ENCODE measurements around the gene YPEL2.

DNA sequence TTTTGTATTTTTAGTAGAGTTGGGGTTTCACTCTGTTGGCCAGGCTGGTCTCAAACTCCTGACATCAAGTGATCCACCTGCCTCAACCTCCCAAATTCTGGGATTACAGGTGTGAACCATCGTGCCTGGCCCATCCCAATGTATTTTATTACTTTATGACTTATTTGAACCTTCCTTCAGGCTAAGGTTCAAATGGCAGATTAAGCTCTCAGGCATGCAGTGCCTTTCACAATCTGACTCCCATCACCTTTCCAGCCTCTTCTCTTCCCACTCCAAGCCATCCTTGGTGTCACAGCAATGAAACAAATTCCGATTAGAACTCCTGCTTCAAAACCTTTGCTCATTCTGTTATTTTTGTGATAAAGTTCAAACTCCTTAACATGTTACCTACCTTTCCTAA lies 26.6 kb upstream of the YPEL2 start:
- no peak for TF ChIP-seq POLR2AphosphoS5 (IDR thresholded peaks at IDR 0.05)
- TF ChIP-seq, protein P1, sequence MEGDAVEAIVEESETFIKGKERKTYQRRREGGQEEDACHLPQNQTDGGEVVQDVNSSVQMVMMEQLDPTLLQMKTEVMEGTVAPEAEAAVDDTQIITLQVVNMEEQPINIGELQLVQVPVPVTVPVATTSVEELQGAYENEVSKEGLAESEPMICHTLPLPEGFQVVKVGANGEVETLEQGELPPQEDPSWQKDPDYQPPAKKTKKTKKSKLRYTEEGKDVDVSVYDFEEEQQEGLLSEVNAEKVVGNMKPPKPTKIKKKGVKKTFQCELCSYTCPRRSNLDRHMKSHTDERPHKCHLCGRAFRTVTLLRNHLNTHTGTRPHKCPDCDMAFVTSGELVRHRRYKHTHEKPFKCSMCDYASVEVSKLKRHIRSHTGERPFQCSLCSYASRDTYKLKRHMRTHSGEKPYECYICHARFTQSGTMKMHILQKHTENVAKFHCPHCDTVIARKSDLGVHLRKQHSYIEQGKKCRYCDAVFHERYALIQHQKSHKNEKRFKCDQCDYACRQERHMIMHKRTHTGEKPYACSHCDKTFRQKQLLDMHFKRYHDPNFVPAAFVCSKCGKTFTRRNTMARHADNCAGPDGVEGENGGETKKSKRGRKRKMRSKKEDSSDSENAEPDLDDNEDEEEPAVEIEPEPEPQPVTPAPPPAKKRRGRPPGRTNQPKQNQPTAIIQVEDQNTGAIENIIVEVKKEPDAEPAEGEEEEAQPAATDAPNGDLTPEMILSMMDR (IDR thresholded peaks at IDR 0.05), result no peak
